Activated T-helper 1 cell treated with anti-CD3 and anti-CD28 coated beads, Interleukin-12 subunit alpha, Interleukin-12 subunit beta, Interleukin-2, Interleukin-4 antibody, amounts not matched to agents 30 ng/mL and 10 ng/mL and 1 ng/mL, durations not matched to agents 14 hours and 24 hours and 36 hours (primary cell): ENCODE results near the gene SPATC1L. TPM values are rescaled to one million over a fixed set of nuclear protein-coding genes. Genes with fewer than 3 reads are reported as not detected.
A peak's percentile ranks its signal among the peaks of the same experiment; 100 is the strongest.

Source experiments
- DNase-seq: peaks from one replicate; pipeline ENCODE4 v3.0.0; 2021; ENCODE audit warnings: low spot score
- H3K27ac Mint-ChIP-seq: one replicate; pipeline ENCODE4 v1.8.0; 2021; ENCODE audit warnings: mild to moderate bottlenecking, mixed read lengths
- H3K27me3 Mint-ChIP-seq: one replicate; pipeline ENCODE4 v1.8.0; 2022; ENCODE audit warnings: mild to moderate bottlenecking, moderate library complexity, mixed read lengths; ENCODE audit not compliant: insufficient read depth
- H3K36me3 Mint-ChIP-seq: one replicate; pipeline ENCODE4 v1.8.0; 2021; ENCODE audit warnings: low read depth, mixed read lengths
- H3K4me1 Mint-ChIP-seq: one replicate; pipeline ENCODE4 v1.8.0; 2021; ENCODE audit warnings: low read depth, mixed read lengths
- H3K4me3 Mint-ChIP-seq: one replicate; pipeline ENCODE4 v1.8.0; 2021; ENCODE audit warnings: mild to moderate bottlenecking, moderate library complexity, mixed read lengths
- H3K9me3 Mint-ChIP-seq: one replicate; pipeline ENCODE4 v1.8.0; 2021; ENCODE audit warnings: mixed read lengths
- intact Hi-C: fragments of 100-400 bp; cut with micrococcal nuclease; formaldehyde crosslinking; loops from one replicate; pipeline ENCODE4 v1.15.1; 2024
- total RNA-seq: library from RNA; stranded (reverse); gene quantifications from 2 replicates; pipeline ENCODE4 v1.2.3, GENCODE V29; 2022

SPATC1L gene
- total RNA-seq, 1 donor from 2014 or later, result 12.8 TPM

DNA sequence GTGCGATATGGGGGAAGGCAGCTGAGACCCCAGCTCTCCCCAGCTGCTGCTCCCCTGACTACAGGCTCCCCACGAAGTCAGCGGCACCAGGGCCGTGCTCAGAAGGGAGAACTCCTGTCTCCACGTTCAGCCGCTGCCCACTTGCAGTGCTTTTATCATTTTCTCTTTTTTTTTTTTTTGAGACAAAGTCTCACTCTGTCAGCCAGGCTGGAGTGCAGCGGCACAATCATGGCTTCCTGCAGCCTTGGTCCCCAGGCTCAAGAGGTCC is 27.9 kb downstream of the SPATC1L start:
- H3K4me3 Mint-ChIP-seq, result no peak overlapping the region
- H3K4me1 Mint-ChIP-seq, result no peaks in the 10 kb centered on the region
- no peak for DNase-seq
- H3K36me3 Mint-ChIP-seq, result no peaks in the 10 kb centered on the region
- no peaks in the 10 kb centered on the region for H3K27me3 Mint-ChIP-seq
- H3K9me3 Mint-ChIP-seq, result no peaks in the 10 kb centered on the region
- intact Hi-C loops, result no loop called here
- no peak overlapping the region for H3K27ac Mint-ChIP-seq

DNA sequence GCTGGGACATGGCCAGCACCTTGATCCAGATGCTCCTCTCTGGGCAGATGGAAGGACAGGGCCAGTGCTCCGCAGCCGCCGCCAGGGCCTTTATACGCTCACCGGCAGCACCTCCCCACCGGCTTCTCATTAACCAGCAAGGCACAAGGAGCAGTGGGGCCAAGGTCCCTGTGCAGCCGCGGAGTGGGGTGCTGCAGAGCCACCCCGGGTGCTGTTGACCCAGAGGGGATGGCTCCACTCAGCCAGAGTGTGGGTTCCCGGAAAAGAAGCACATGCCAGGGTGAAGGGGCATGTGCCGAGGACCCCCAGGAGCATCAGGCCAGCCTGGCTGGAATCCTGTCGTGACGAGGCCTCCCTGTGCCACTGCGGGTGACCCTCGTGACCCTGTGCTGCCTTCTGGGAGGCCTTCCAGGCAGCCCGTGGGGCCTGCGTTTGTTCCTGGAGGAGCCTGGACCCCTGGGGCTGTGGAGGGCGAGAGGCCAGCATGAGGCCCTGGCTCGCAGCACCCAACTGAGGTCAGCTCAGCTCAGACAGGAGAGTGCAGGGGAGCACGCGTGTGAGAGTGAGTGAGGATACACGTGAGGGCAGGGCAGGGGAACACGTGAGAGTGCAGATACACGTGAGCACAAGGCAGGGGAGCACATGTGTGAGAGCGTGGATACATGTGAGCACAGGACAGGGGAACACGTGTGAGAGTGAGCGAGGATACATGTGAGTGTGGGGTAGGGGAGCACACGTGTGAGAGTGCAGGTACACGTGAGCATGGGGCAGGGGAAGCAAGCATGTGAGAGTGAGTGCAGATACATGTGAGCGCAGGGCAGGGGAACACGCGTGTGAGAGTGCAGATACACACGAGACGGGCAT is 28.5 kb downstream of the SPATC1L start, which contains the start of gene FTCD:
FTCD (minus strand) TSS at position 66 of the 864 bp plus-strand sequence; CDS start at position 10, 56 bp downstream.
- no peaks in the 10 kb centered on the region for H3K36me3 Mint-ChIP-seq
- no peaks in the 10 kb centered on the region for H3K4me1 Mint-ChIP-seq
- no peak within 1 kb of the TSS for H3K4me3 Mint-ChIP-seq
- no peaks in the 10 kb centered on the region for H3K27me3 Mint-ChIP-seq
- H3K27ac Mint-ChIP-seq, result no peak within 1 kb of the TSS
- no peak for DNase-seq
- H3K9me3 Mint-ChIP-seq, result no peaks in the 10 kb centered on the region
- intact Hi-C loops, result no loop called here

DNA sequence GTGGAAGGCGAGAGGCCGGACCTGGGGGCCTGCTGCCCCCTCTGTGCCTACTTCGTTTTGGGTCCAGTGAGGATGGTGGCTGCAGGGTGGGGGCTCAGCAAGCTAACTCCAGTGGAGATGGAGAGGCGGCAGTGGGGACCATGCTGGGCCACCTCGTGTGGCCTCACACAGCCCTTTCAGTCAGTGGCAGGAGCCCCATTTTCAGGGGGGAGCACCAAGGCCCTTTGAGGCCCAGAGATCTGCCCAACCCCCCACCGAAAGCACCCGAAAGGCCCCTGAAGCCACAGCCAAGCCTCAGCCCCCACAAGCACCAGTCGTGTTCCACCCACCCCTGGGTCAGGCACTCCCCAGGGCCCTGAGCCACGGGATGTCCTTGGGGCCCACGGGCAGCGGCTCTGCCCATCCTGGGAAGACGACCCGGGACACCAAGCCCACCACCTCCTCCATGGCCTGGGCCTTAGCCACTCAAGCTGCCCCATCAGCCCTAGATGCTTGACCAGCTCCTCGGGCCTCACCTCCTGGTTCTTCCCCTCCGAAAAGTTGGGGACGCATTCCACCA is 29.2 kb downstream of the SPATC1L start:
- Mint-ChIP-seq H3K36me3 (no peaks in the 10 kb centered on the region), H3K4me3 (no peak overlapping the region), H3K27ac (no peak overlapping the region), H3K9me3 (no peaks in the 10 kb centered on the region), H3K27me3 (no peaks in the 10 kb centered on the region), H3K4me1 (no peaks in the 10 kb centered on the region)
- no peak for DNase-seq
- intact Hi-C loops, result no loop called here

DNA sequence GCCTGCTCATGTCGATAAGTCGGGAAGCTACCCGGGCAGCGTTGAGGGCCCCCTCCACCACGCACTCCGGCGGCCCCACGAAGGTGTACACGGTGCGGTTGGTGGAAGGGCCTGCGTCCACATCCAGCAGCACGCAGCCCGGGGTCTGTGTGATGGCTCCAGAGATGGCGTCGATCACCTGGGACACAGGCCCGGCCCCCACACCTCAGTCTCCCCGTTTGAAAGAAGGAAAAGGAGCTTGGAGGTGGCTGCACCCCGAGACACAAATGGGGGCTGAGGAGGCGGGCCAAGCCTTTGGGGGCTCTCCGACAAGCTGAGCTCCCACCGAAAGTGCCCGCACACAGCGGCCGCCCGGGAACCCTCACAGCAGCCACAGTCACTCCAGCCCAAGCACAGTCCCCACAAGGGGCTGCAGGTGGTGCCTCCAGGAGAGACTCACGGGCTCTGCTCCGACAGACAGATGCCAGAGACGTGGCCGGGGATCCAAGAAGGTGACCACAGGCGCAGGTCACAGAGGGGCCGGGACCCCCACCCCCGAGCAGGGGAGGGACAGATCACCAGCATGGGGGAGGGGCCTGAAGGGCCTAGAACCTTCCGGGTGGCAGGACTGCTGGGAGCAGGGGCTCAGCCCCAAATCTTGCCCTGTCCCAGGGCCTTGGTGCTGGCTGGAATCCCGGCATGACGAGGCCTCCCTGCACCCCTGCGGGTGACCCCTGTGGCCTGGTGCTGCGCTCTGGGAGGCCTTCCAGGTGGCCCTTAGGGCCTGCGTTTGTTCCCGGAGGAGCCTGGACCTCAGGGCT is 29.9 kb downstream of the SPATC1L start:
- Mint-ChIP-seq H3K27ac (no peak overlapping the region), H3K4me3 (no peak overlapping the region), H3K36me3 (no peaks in the 10 kb centered on the region), H3K9me3 (no peaks in the 10 kb centered on the region), H3K4me1 (no peaks in the 10 kb centered on the region), H3K27me3 (no peaks in the 10 kb centered on the region)
- DNase-seq, result no peak
- intact Hi-C loops, result no loop called here

DNA sequence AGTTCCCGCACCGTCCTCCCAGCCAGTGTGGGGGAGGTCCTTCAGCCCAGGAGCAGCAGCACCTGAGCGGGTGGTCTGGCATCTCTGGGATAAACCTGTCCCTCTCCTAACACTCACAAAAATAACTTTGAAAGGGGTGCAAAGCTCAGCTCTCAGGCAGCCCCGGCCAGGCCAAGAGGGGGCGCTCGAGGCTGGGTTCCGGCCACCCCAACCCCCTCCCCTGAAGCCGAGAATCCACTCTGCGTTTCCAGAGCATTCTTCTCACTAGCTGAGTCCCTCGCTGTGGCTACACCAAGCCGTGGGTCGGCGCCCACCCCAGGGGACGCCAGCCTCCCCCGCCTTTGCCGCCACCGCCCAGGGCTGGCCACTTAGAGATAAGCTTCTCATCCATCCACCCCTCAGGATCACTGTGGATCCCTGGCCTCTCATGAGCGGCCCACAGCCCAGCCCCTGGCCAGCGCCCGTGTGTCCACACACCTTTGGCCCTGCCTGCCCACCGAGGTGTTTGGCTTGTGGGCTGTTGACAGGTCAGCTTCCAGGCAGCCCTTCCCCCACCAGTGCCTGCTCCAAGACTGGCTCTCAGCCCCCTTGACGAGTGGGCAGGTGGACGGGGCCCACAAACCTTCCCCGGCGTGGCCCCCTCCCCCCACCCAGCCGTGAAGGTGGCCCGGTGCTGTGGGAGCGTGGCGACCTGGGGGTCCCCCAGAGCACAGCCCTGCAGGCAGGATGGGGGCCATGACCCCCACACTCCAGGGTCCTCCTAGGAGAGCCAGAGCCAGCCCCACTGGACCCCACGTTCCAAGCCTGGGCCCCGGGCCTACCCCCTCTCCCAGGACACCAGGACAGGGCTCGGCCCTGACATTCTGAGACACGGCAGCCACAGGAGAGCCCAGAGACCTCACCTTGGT is 30.8 kb downstream of the SPATC1L start:
- H3K27me3 Mint-ChIP-seq, result no peaks in the 10 kb centered on the region
- DNase-seq, result peak; percentile 27
- H3K27ac Mint-ChIP-seq, result no peak overlapping the region
- intact Hi-C loops, result no loop called here
- H3K4me3 Mint-ChIP-seq, result no peak overlapping the region
- no peaks in the 10 kb centered on the region for H3K4me1 Mint-ChIP-seq
- no peaks in the 10 kb centered on the region for H3K9me3 Mint-ChIP-seq
- H3K36me3 Mint-ChIP-seq, result no peaks in the 10 kb centered on the region

DNA sequence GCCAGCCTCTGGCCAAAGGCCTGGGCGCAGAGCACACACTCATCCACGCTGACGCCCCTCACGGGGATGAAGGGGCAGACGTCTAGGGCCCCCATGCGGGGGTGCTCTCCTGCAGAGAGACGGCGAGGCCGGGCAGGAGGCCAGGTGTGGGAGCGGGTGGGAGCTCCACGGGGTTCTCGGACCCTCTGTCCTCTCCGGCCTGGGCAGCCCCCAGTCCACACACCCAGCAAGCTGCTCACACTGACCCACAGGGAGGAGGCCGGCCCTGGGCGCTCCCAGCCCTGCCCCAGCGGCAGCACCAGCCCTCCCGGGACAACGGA is 31.4 kb downstream of the SPATC1L start:
- no peaks in the 10 kb centered on the region for H3K36me3 Mint-ChIP-seq
- intact Hi-C loops, result no loop called here
- no peak overlapping the region for H3K27ac Mint-ChIP-seq
- no peak overlapping the region for H3K4me3 Mint-ChIP-seq
- no peaks in the 10 kb centered on the region for H3K27me3 Mint-ChIP-seq
- H3K4me1 Mint-ChIP-seq, result no peaks in the 10 kb centered on the region
- no peak for DNase-seq
- no peaks in the 10 kb centered on the region for H3K9me3 Mint-ChIP-seq

DNA sequence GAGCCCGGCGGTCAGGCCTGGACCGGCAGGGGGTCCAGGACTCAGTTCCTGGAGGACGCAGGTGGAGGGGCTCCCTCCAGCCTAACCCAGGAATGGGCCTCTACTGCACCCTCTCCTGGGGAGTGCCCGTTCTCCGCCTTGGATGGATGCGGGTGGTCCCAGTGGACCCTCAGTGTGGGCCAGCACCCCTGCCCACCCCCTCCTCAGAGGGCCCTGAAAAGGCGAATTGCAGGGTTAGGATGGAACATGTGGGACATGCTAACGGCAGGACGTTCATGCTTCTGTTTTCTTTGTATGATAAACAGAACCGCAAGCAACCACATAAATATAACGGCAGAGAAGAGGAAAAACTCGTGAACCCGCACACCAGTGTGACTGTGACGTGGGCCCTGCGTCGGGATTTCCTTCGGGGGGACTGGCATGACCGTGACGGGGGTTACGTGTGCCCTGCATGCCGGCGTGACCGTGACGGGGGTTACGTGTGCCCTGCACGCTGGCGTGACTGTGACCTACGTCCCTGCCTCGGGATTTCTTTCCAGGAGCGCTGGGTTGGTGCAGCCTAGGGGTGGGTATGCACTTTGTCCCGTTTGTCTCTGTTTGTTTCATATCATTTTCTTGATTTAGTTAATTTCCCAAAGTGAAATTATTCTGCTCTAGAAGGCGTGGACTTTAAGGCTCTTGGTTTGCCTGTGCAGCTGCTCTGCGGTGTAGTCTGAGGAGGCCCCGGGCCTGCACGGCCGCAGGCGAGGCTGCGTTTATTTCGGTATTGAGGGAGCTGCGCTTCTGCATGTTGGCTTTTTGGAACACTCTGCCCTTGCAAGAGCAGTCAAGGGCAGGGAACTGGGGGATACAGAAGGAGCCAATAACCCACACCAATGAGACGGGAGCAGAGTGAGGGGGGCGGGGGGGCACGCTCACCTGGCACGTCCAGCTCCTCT is 32.0 kb downstream of the SPATC1L start:
- DNase-seq, result no peak
- no peak overlapping the region for H3K4me3 Mint-ChIP-seq
- intact Hi-C loops, result no loop called here
- no peaks in the 10 kb centered on the region for H3K27me3 Mint-ChIP-seq
- no peaks in the 10 kb centered on the region for H3K36me3 Mint-ChIP-seq
- no peaks in the 10 kb centered on the region for H3K4me1 Mint-ChIP-seq
- no peak overlapping the region for H3K27ac Mint-ChIP-seq
- no peaks in the 10 kb centered on the region for H3K9me3 Mint-ChIP-seq

DNA sequence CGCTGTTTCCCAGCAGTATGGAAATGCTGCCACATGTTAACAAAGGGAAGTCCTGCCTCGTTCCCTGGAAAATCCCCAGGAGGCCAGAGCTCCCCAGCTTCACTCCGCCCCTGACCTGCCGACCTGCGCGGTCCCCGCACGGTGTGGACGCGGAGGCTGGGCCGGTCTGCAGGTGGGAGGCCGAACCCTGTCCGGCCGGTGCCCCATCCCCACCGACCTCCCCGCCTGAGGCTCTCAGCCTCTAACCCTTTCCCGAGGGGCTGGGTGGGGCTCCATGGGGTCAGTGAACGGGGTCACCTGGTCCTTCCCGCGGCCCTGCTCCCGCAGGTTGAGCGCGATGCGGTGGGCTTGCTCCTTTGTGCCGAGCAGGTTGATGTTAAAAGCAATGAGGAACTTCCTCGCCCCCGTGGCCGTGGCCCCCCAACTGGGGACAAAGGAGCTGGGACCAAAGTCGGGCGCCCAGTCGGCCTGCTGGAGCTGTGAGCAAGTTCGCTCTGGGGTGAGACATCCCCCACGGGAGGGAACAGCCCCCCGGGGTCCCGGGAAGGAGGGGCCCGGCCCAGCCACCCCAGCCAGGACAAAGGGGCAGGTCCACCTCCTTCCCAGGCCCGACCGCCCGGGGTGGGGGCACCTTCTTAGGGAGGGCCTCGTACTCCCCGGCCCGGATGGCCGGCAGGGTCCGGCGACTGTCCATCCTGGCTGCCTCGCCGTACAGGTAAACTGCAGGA is 32.8 kb downstream of the SPATC1L start:
- H3K36me3 Mint-ChIP-seq, result no peaks in the 10 kb centered on the region
- no peak overlapping the region for H3K4me3 Mint-ChIP-seq
- H3K4me1 Mint-ChIP-seq, result no peaks in the 10 kb centered on the region
- intact Hi-C loops, result no loop called here
- H3K27ac Mint-ChIP-seq, result no peak overlapping the region
- no peaks in the 10 kb centered on the region for H3K9me3 Mint-ChIP-seq
- H3K27me3 Mint-ChIP-seq, result no peaks in the 10 kb centered on the region
- no peak for DNase-seq

DNA sequence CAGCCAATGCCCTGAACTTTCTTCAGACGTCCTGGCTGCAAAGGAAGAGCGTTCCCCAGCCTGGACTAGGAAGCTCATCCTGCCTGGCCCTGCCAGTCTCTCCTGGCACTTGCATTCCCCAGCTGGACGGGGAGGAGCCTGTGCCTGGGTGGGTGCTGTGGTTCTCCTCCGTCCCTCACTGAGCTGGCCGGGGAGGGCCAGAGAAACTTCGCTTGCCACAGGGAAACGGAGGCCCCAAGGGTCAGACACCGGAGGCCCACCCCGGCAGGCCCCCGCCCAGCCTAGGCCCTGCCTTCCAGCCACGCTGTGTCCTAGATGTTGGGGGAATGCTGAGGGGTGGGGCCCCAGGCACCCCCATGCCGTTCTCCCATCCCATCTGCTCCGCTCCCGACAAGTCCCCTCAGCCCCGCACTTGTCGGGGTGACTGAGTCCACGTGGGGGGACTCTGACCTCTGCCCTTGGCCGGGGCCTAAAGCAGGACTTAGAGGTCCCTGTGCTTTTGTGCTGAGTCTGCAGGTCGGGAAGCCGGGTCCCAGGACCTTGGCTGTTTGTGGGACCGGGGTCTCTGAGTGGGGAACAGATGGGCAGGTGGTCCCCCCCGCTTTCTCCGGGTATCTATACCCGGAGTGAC is 33.7 kb downstream of the SPATC1L start:
- H3K27ac Mint-ChIP-seq, result no peak overlapping the region
- H3K36me3 Mint-ChIP-seq, result no peaks in the 10 kb centered on the region
- no peak overlapping the region for H3K4me3 Mint-ChIP-seq
- no peaks in the 10 kb centered on the region for H3K4me1 Mint-ChIP-seq
- no peaks in the 10 kb centered on the region for H3K27me3 Mint-ChIP-seq
- DNase-seq, result no peak
- no peaks in the 10 kb centered on the region for H3K9me3 Mint-ChIP-seq
- intact Hi-C loops, result no loop called here

DNA sequence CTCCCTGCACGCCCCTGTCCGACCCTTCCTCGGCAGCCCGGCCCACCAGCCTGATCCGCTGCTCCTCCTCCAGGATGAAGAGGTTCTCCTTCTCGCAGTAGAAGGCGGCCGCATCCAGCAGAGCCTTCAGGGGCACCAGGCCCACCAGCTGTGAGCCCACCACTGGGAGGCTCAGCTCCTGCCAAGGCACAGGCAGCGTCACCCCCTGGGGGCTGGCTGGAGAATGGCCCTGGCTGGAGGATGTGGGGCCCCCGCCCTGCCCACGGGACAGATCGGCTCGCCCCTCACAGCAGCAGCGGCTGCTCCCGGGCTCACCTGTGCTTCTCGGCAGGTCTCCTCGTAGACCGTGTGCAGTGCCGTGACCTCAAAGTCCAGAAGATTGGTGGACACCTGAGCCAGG is 34.2 kb downstream of the SPATC1L start:
- no peaks in the 10 kb centered on the region for H3K27me3 Mint-ChIP-seq
- H3K27ac Mint-ChIP-seq, result no peak overlapping the region
- H3K4me3 Mint-ChIP-seq, result no peak overlapping the region
- H3K4me1 Mint-ChIP-seq, result no peaks in the 10 kb centered on the region
- H3K9me3 Mint-ChIP-seq, result no peaks in the 10 kb centered on the region
- DNase-seq, result no peak
- no peaks in the 10 kb centered on the region for H3K36me3 Mint-ChIP-seq
- intact Hi-C loops, result no loop called here

DNA sequence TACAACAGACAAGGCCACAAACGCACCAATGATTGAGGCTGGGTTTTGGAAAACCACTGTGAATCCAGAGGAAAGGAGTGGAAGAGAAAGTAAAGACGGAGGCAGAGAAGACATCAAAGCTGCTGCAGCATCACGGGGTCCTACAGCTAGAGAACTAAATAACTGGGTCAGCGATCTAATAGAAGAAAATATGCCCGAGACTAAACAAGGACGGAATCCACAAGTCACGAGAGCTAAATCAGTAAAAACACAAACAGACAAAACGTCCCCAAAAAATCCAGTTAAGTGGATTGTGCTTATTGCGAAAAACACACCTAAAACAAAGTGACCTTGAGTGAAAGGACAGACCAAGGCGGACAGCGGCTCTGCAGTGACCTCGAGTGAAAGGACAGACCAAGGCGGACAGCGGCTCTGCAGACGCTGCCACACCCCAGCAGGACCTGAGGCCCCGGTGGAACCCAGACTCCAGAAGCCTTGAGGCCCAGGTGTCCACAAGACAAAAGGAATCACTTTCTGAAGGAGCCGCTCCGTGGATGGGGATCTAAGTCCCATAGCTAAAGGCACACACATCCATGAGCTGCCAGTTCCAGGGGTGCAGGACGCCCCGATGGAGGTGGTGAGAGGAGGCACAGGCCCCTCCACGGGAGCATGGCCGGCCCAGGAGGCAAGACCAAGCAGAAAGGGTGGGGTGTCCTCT is 34.9 kb downstream of the SPATC1L start:
- intact Hi-C loops, result no loop called here
- DNase-seq, result no peak

More for the DNA sequence above, 34.9 kb downstream of the SPATC1L start:
- Mint-ChIP-seq H3K27ac (peak overlapping the region; percentile 51), H3K9me3 (no peaks in the 10 kb centered on the region), H3K36me3 (no peaks in the 10 kb centered on the region), H3K4me1 (no peaks in the 10 kb centered on the region), H3K4me3 (no peak overlapping the region), H3K27me3 (no peaks in the 10 kb centered on the region)
